ENCODE measurements around the gene BORCS8.

DNA sequence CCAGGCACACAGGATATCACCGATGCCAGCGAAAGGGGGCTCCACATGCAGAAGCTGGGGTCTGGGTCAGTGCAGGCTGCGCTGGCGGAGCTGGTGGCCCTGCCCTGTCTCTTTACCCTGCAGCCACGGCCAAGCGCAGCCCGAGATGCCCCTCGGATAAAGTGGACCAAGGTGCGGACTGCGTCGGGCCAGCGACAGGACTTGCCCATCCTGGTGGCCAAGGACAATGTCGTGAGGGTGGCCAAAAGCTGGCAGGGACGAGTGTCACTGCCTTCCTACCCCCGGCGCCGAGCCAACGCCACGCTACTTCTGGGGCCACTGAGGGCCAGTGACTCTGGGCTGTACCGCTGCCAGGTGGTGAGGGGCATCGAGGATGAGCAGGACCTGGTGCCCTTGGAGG lies 27.0 kb upstream of the BORCS8 start:
- no peak for TF ChIP-seq ZBTB8A (CRISPR knock-in tag; IDR thresholded peaks at IDR 0.05; ENCODE audit: borderline replicate concordance, low read depth)
- TF ChIP-seq HNF4G (IDR thresholded peaks at IDR 0.05; ENCODE audit: borderline replicate concordance, low read depth, low read length): no peak
- no peak for TF ChIP-seq HNF4G (CRISPR knock-in tag; IDR thresholded peaks at IDR 0.05; ENCODE audit: borderline replicate concordance, low read depth)
